Measurements from ENCODE around the gene SMAD3. TPM values are rescaled to one million over a fixed set of nuclear protein-coding genes. Genes with fewer than 3 reads are reported as not detected.

The SMAD3 gene
- total RNA-seq, 1 experiment from 2014 or later, result 89.2 TPM

DNA sequence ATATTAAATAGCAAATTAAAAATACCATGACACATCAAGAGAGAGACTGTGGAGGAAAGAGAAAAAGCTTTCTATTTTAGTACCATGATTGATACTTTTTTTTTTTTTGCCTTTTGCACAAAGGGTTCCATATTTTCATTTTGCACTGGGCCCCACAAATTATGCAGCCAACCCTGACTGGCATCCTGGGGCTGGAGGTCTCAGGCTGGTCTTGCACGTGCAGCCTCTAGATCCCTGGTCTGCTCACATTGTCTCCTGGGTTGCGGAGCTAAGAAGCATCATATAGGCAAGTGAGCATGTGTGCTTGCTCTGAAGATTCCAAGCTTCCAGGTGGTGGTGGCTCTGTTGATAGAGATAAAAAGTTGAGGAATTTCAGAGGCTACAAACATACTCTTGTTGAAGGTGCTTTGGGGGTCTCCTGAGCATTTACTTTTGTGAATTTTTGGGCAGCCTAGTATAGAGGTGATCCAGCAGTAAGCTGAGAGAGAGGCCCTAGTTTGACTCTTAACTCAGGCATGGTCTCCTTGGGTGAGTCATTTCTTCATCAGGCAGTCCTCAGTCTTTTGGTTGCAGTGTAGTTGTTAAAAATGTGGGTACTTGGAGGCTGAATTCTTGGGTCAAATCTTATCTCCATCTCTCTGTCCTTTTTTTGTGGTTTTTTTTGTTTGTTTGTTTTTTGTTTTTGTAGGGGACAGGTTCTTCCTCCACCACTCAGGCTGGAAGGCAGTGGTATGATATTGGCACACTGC is 31.3 kb downstream of the SMAD3 start:
- no peak for TF ChIP-seq CEBPB (IDR thresholded peaks at IDR 0.05; ENCODE audit: low read depth)
- TF ChIP-seq ZNF274 (IDR thresholded peaks at IDR 0.05; ENCODE audit: low read depth, low read length), result no peak
- TF ChIP-seq, protein P1, sequence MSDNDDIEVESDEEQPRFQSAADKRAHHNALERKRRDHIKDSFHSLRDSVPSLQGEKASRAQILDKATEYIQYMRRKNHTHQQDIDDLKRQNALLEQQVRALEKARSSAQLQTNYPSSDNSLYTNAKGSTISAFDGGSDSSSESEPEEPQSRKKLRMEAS (IDR thresholded peaks at IDR 0.05), result no peak
- TF ChIP-seq RAD21 (IDR thresholded peaks at IDR 0.05; ENCODE audit: low read depth), result no peak
- no peak for TF ChIP-seq SIN3A (IDR thresholded peaks at IDR 0.05; ENCODE audit: low read depth)
- no peak for TF ChIP-seq ATF3 (IDR thresholded peaks at IDR 0.05)
- TF ChIP-seq SRF (IDR thresholded peaks at IDR 0.05; ENCODE audit: low read depth), result no peak
- no peak for TF ChIP-seq EZH2 (IDR thresholded peaks at IDR 0.05)
- no peak for TF ChIP-seq ELF1 (IDR thresholded peaks at IDR 0.05; ENCODE audit: borderline replicate concordance, low read depth)
- TF ChIP-seq POLR2AphosphoS5 (IDR thresholded peaks at IDR 0.05; ENCODE audit: low read depth, low read length), result no peak
- no peak for TF ChIP-seq JUND (IDR thresholded peaks at IDR 0.05)

More for the DNA sequence above, 31.3 kb downstream of the SMAD3 start:
- Histone ChIP-seq H3K27ac (ENCODE audit: low read depth, low read length) (no peak overlapping the region; the same call in 1 of the 2 replicates), H2AFZ (ENCODE audit: low read depth, low read length, poor library complexity, severe bottlenecking) (no peak overlapping the region), H3K9ac (ENCODE audit: low read length) (peak overlapping the region; percentile 11), H3K4me1 (ENCODE audit: control insufficient read depth in 1 of 2, insufficient read depth in 2 of 2, low read length in 2 of 2) (peaks cover 53 to 83% of the 10 kb centered on the region in 2 experiments), H3K4me2 (ENCODE audit: low read length) (peak overlapping the region; percentile 48), H3K4me3 (replicated peaks in 1 of 2; ENCODE audit: low read depth in 1 of 2, low read length in 2 of 2) (no peak overlapping the region), H3K27me3 (ENCODE audit: insufficient read depth, low read length) (no peaks in the 10 kb centered on the region), H3K79me2 (ENCODE audit: insufficient read depth, low read length) (peaks cover 98% of the 10 kb centered on the region), H4K20me1 (ENCODE audit: insufficient read depth) (peaks cover 7% of the 10 kb centered on the region; the same call in 1 of the 2 replicates), H3K36me3 (ENCODE audit: control insufficient read depth in 1 of 2, insufficient read depth in 2 of 2, low read length in 2 of 2) (peaks cover 0 to 29% of the 10 kb centered on the region in 2 experiments; a peak in 1 of 4 replicates), H3K9me3 (ENCODE audit: control insufficient read depth in 1 of 2, insufficient read depth in 1 of 2, low read depth in 1 of 2, low read length in 2 of 2) (no peaks in the 10 kb centered on the region), H3K9me2 (ENCODE audit: insufficient read depth) (no peaks in the 10 kb centered on the region)
- ATAC-seq (peak; percentile 66), DNase-seq (ENCODE audit: low read depth, low spot score) (no peak)
- intact Hi-C loops (cut with micrococcal nuclease), result no loop called here
- POLR2A ChIA-PET, result no interaction called here
- RAD21 ChIA-PET (ENCODE audit: low non-redundant PET in 1 of 2, low total read pairs in 2 of 2, uncharacterized antibody in 2 of 2, unreplicated experiment in 2 of 2), result no interaction called here
- BruUV-seq (replicated peaks), result no TSS peak
- CTCF ChIA-PET, result interaction anchor here (0.6 kb wide), 1 partner anchor 10 kb away, joined by 3 read pairs; no protein-coding TSS in a partner anchor
